GM18870 (cell line): Measurements from ENCODE around the gene CDC5L.
"Not testable (repeated sequence)": the region's sequence is repeated elsewhere in the genome, so short reads cannot be mapped to it uniquely, and the experiment has no call there.

Experiments used
- ATAC-seq: cut with Tn5 transposase; IDR thresholded peaks from one replicate; pipeline ENCODE4 v1.9.1; 2021; ENCODE audit warnings: moderate library complexity; ENCODE audit not compliant: unreplicated experiment

CDC5L gene

GRCh38 chr6:44387346-44388134 lies at the start of gene CDC5L:
Gene CDC5L, plus strand, starts transcription at chr6:44387706. Its CDS starts 118 bp downstream, at chr6:44387824.
- ATAC-seq = peak; percentile 77

- no peak for ATAC-seq
Measured at GRCh38 chr6:44338228-44339122, 49.0 kb upstream of the CDC5L start.

GRCh38 chr6:44339301-44339700 lies 48.2 kb upstream of the CDC5L start:
- ATAC-seq = no peak

GRCh38 chr6:44339763-44340625 lies 47.5 kb upstream of the CDC5L start:
- ATAC-seq = no peak

- no peak for ATAC-seq
Measured at GRCh38 chr6:44341095-44341890, 46.2 kb upstream of the CDC5L start.

GRCh38 chr6:44342052-44342451 lies 45.5 kb upstream of the CDC5L start:
- no peak for ATAC-seq

- no peak for ATAC-seq
Measured at GRCh38 chr6:44342489-44342888, 45.0 kb upstream of the CDC5L start, which contains the start of gene SPATS1. Gene SPATS1, plus strand, starts transcription at chr6:44342650. Its CDS starts 446 bp downstream, at chr6:44343096.

- ATAC-seq = not testable (repeated sequence)
Measured at GRCh38 chr6:44346818-44347217, 40.7 kb upstream of the CDC5L start.

GRCh38 chr6:44349904-44350649 lies 37.4 kb upstream of the CDC5L start:
- no peak for ATAC-seq

- ATAC-seq = not testable (repeated sequence)
Measured at GRCh38 chr6:44350650-44350994, 36.9 kb upstream of the CDC5L start.

- ATAC-seq = no peak
Measured at GRCh38 chr6:44352259-44352658, 35.2 kb upstream of the CDC5L start.

GRCh38 chr6:44353336-44353735 lies 34.2 kb upstream of the CDC5L start:
- ATAC-seq = no peak

GRCh38 chr6:44355640-44356039 lies 31.9 kb upstream of the CDC5L start:
- no peak for ATAC-seq

GRCh38 chr6:44356487-44356886 lies 31.0 kb upstream of the CDC5L start:
- ATAC-seq = no peak

- ATAC-seq = no peak
Measured at GRCh38 chr6:44359973-44360372, 27.5 kb upstream of the CDC5L start.

GRCh38 chr6:44361947-44362346 lies 25.6 kb upstream of the CDC5L start:
- no peak for ATAC-seq

GRCh38 chr6:44363377-44363926 lies 24.1 kb upstream of the CDC5L start:
- no peak for ATAC-seq

- no peak for ATAC-seq
Measured at GRCh38 chr6:44366781-44367180, 20.7 kb upstream of the CDC5L start.

- no peak for ATAC-seq
Measured at GRCh38 chr6:44367681-44368080, 19.8 kb upstream of the CDC5L start.
